ENCODE data around the gene GPR87. TPM values are rescaled to one million over a fixed set of nuclear protein-coding genes. Genes with fewer than 3 reads are reported as not detected.

GPR87 gene, protein sequence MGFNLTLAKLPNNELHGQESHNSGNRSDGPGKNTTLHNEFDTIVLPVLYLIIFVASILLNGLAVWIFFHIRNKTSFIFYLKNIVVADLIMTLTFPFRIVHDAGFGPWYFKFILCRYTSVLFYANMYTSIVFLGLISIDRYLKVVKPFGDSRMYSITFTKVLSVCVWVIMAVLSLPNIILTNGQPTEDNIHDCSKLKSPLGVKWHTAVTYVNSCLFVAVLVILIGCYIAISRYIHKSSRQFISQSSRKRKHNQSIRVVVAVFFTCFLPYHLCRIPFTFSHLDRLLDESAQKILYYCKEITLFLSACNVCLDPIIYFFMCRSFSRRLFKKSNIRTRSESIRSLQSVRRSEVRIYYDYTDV
- 0.12 TPM for total RNA-seq

DNA sequence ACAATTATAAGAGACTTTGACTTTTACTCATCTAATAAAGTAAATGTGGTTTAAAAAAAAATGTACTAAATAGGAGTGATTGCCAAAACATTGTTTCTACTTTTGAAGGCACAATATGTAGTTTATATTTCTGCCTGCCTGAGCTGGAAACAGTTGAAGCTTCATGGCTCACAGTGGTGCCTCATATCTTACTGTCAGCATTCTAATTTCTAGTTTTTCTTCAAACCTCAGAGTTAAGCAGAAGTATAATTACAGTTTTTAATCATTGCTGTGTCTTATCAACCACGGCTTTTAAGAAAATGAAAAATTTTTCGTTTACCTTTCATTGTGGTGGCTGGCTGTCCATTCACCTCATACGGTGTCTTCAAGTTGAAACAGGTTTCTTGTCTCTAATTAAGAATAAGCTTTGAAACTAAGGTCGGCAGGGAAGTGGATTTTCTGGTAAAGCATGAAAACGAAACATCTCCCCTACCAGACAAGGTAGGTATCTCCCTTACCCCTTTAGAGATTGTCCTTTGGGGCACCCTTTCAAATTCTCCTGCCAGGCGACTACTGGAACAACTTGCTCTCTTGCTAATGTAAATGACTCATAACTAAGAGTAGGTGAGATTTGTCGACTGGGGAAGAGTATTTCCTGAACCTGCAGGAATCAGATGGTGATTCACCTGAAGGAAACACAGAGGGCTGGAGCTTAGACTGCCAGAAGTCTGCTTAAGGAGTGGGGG lies at the start of gene GPR87:
TSS of gene GPR87 (minus strand) at position 554 of the 725 bp plus-strand sequence. CDS start 16,720 bp downstream, outside the sequence.

DNA sequence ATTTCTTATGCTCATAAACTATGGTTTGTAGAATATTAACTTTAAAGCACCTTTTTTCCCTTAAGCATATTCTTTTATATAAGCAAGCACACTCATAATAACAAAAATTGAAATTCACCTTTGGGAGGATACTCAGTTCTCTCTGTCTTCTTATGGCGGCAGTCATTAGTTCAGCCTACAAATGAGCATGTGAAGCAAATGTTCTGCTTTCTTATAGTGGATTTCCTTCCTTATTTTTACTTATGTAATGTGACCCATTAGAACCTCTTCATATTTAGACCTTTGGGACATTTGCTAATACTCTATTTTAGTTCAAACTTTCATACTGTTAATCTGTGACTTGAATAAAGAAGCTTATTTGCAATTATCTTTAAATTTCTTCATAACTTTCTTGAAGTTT lies 12.7 kb upstream of the GPR87 start, which contains the start of gene P2RY13:
TSS of gene P2RY13 (minus strand) at position 187 of the 400 bp plus-strand sequence. CDS start at position 166, 21 bp downstream.

DNA sequence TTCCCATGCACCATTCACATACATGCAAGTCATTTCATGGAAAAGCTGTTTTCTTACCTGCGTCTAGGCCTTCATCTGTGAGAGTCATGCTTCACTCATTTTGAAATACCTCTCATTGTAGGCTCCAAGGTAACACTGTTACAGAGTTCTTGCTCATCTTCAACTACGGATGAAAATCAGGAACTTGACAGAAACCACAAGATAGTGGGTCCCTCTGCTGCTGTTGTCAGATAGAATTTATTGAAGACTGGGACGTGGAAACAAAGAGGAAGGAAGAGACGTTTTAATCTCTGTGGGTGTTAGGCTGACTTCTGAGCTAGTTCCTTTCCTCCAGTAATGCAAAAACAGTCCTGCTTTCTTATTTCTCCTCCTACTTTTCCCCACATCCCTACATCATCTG lies 38.4 kb downstream of the GPR87 start, which contains the start of gene P2RY14:
TSS of gene P2RY14 (minus strand) at position 313 of the 400 bp plus-strand sequence. CDS start 64,226 bp downstream, outside the sequence.

Other genes starting within 250 kb of the GPR87 start
- 5.9 TPM for gene MED12L, start 231.2 kb downstream of the GPR87 start, total RNA-seq
- 13.7 TPM for gene GPR171, start 113.6 kb downstream of the GPR87 start, total RNA-seq
- gene P2RY14, start 38.3 kb downstream of the GPR87 start, total RNA-seq, result 1.1 TPM
- gene P2RY13, start 12.7 kb upstream of the GPR87 start, total RNA-seq, result 1.2 TPM
- gene P2RY12, start 67.9 kb upstream of the GPR87 start, total RNA-seq, result 2.5 TPM
- 2.5 TPM for gene IGSF10, start 144.2 kb upstream of the GPR87 start, total RNA-seq

All from metanephros (tissue), 1 donor.